WTC11 (cell line): ENCODE data around the gene KCNG2.

Experiments
- ARID4B ChIP-seq: sonication (generic); formaldehyde crosslinking; IDR thresholded peaks from 2 replicates; pipeline ENCODE4 v1.8.0; 2023; ENCODE audit warnings: missing genetic modification reagents, mild to moderate bottlenecking, borderline replicate concordance
- CBFB ChIP-seq: sonication (generic); formaldehyde crosslinking; IDR thresholded peaks from 2 replicates; pipeline ENCODE4 v1.8.1; 2022; ENCODE audit warnings: mild to moderate bottlenecking, low read depth, missing genetic modification reagents
- CREB1 ChIP-seq: sonication (generic); formaldehyde crosslinking; IDR thresholded peaks from 2 replicates; pipeline ENCODE4 v1.8.0; 2023; ENCODE audit warnings: mild to moderate bottlenecking, missing genetic modification reagents
- FOXJ3 ChIP-seq: sonication (generic); formaldehyde crosslinking; IDR thresholded peaks from 2 replicates; pipeline ENCODE4 v1.9.0; 2021; ENCODE audit warnings: missing genetic modification reagents, mild to moderate bottlenecking, borderline replicate concordance
- FOXP4 ChIP-seq: sonication (generic); formaldehyde crosslinking; IDR thresholded peaks from 2 replicates; pipeline ENCODE4 v1.8.0; 2022; ENCODE audit warnings: mild to moderate bottlenecking, missing genetic modification reagents
- JUN ChIP-seq: sonication (generic); formaldehyde crosslinking; IDR thresholded peaks from 2 replicates; pipeline ENCODE4 v1.8.0; 2023; ENCODE audit warnings: mild to moderate bottlenecking, missing genetic modification reagents
- KAT7 ChIP-seq: sonication (generic); formaldehyde crosslinking; IDR thresholded peaks from 2 replicates; pipeline ENCODE4 v1.8.1; 2023; ENCODE audit warnings: missing genetic modification reagents, mild to moderate bottlenecking, borderline replicate concordance
- MAX ChIP-seq: sonication (generic); formaldehyde crosslinking; IDR thresholded peaks from 2 replicates; pipeline ENCODE4 v1.8.0; 2022; ENCODE audit warnings: mild to moderate bottlenecking, missing genetic modification reagents
- MLX ChIP-seq: sonication (generic); formaldehyde crosslinking; IDR thresholded peaks from 2 replicates; pipeline ENCODE4 v1.8.1; 2023; ENCODE audit warnings: mild to moderate bottlenecking, missing genetic modification reagents, moderate library complexity
- NR2C2 ChIP-seq: sonication (generic); formaldehyde crosslinking; IDR thresholded peaks from 2 replicates; pipeline ENCODE4 v1.8.0; 2022; ENCODE audit warnings: mild to moderate bottlenecking, missing genetic modification reagents
- USF1 ChIP-seq: sonication (generic); formaldehyde crosslinking; IDR thresholded peaks from 2 replicates; pipeline ENCODE4 v1.8.0; 2022; ENCODE audit warnings: mild to moderate bottlenecking, missing genetic modification reagents

GRCh38 chr18:79916546-79917168 lies 118.9 kb downstream of the KCNG2 start:
- TF ChIP-seq KAT7 (CRISPR knock-in tag) = no peak
- TF ChIP-seq FOXP4 (CRISPR knock-in tag) = no peak
- no peak for TF ChIP-seq JUN (CRISPR knock-in tag)
- no peak for TF ChIP-seq CBFB
- TF ChIP-seq MAX (CRISPR knock-in tag) = no peak
- no peak for TF ChIP-seq ARID4B
- TF ChIP-seq USF1 (CRISPR knock-in tag) = no peak
- TF ChIP-seq NR2C2 (CRISPR knock-in tag) = no peak
- TF ChIP-seq FOXJ3 (CRISPR knock-in tag) = no peak
- no peak for TF ChIP-seq MLX (CRISPR knock-in tag)
- no peak for TF ChIP-seq CREB1 (CRISPR knock-in tag)
